GM19324 (cell line): Measurements from ENCODE around the gene DIP2C.
A peak's percentile ranks its signal among the peaks of the same experiment; 100 is the strongest.
"Not testable (repeated sequence)": the region's sequence is repeated elsewhere in the genome, so short reads cannot be mapped to it uniquely, and the experiment has no call there.

Source experiments
- ATAC-seq: cut with Tn5 transposase; IDR thresholded peaks from one replicate; pipeline ENCODE4 v1.9.1; 2021; ENCODE audit warnings: mild to moderate bottlenecking, moderate library complexity; ENCODE audit not compliant: unreplicated experiment, low FRiP score

DIP2C gene

GRCh38 chr10:491667-492424 is 197.6 kb downstream of the DIP2C start:
- no peak for ATAC-seq

GRCh38 chr10:490891-491571 is 198.4 kb downstream of the DIP2C start:
- no peak for ATAC-seq

GRCh38 chr10:490256-490655 is 199.2 kb downstream of the DIP2C start:
- no peak for ATAC-seq

GRCh38 chr10:489330-489729 is 200.1 kb downstream of the DIP2C start:
- no peak for ATAC-seq

GRCh38 chr10:488933-489215 is 200.6 kb downstream of the DIP2C start:
- ATAC-seq: no peak

- no peak for ATAC-seq
Observed at GRCh38 chr10:488081-488932, 201.2 kb downstream of the DIP2C start.

GRCh38 chr10:486666-487322 is 202.7 kb downstream of the DIP2C start:
- ATAC-seq: no peak

GRCh38 chr10:486206-486605 is 203.3 kb downstream of the DIP2C start:
- no peak for ATAC-seq

- no peak for ATAC-seq
Observed at GRCh38 chr10:485776-486175, 203.7 kb downstream of the DIP2C start.

GRCh38 chr10:484925-485661 is 204.4 kb downstream of the DIP2C start:
- peak; percentile 79 for ATAC-seq

- ATAC-seq: peak; percentile 81
Observed at GRCh38 chr10:484441-484924, 205.0 kb downstream of the DIP2C start.

GRCh38 chr10:483261-483660 is 206.2 kb downstream of the DIP2C start:
- ATAC-seq: no peak

GRCh38 chr10:482848-483247 is 206.6 kb downstream of the DIP2C start:
- no peak for ATAC-seq

- no peak for ATAC-seq
Observed at GRCh38 chr10:482051-482501, 207.4 kb downstream of the DIP2C start.

GRCh38 chr10:481628-482027 is 207.8 kb downstream of the DIP2C start:
- ATAC-seq: no peak

GRCh38 chr10:480928-481552 is 208.4 kb downstream of the DIP2C start:
- no peak for ATAC-seq

GRCh38 chr10:480498-480927 is 209.0 kb downstream of the DIP2C start:
- ATAC-seq: no peak

- ATAC-seq: not testable (repeated sequence)
Observed at GRCh38 chr10:479706-480497, 209.6 kb downstream of the DIP2C start.
